GM18520 (cell line): ENCODE measurements around the gene C20orf204.

Experiments
- ATAC-seq: cut with Tn5 transposase; IDR thresholded peaks from one replicate; pipeline ENCODE4 v1.9.1; 2021; ENCODE audit not compliant: unreplicated experiment

C20orf204 gene

DNA sequence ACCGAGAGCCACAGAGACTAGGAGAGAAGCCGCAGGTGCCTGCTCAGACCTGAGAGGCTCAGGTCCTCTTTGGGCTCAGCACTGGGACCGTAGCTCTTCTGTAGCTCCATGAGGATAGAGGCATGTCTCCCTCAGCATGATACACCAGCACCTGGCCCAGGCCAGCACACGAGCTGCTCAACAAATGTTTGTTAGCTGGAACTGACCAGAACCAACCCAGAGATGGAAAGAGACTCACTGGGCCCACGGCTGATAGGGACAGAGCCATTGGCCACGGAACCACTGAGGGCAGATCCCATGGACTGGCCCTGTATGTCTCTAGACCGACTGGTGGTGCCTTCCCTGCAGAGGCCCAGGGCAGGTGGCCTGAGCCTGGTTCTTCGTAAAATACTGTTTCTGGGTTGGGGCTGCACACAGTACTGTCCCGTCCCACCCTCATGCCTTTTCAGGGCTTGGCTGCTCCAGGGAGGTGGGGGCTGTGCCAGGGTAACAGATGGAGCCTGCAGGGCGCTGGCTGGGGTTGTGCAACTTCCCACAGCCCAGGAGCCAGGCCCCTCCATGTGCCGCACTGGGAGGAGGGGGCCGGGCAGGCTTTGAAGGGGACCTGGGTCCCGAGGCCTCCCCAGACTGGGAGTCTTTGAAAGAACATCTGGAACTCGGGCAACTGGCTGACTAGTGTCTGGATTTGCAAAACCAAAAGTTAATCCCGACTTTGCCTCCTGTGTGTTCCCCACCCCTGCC, 5.2 kb downstream of the C20orf204 start:
- ATAC-seq: no peak

DNA sequence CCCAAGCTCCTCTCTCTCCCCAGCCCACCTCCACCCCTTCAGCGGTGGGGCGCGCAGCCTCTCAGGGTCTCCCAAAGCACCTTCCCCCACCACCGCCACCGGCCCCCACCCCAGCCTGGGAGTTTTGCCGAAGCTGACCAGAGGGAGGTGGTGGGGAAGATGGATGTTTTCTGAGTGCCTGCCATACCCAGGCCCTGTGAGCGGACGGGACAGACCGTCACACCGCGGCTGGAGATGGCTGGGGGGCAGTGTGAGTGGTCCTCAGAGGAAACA, 5.7 kb downstream of the C20orf204 start:
- ATAC-seq: no peak

DNA sequence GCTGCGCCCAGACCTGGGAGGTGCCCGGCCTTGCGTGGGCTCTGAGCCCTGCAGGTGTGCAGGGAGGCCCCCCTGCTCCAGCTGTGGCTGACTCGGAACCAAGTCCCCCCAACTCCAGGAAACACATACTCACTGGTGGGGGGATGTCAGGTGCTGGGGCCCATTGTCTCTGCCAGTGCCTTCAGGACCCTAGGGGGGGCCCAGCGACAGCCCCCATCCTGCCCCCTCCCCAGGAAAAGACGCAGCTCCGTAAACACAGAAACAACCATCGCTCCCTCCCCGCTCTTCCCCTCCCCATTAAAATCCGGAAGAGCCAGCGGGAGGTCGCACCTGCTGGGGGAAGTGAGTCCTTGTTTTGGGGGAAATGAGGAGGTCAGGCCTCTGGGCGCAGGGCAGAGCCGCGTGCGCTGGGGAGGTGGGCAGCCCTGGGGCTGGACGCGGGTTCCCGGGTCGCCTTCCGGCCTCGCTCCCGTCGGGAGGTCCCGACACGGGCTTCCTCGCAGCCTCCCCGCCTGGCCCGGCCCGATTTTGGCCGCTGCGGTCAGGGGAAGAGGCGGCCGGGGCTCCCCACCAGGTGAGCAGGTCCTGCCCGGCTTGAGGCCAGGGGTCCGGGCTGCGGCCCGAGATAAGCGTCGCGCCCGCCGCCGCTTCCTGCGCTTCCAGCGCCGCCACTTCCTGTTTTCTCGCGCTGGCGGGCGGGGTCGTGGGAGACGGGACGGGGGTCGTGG, 6.2 kb downstream of the C20orf204 start:
- ATAC-seq: no peak

DNA sequence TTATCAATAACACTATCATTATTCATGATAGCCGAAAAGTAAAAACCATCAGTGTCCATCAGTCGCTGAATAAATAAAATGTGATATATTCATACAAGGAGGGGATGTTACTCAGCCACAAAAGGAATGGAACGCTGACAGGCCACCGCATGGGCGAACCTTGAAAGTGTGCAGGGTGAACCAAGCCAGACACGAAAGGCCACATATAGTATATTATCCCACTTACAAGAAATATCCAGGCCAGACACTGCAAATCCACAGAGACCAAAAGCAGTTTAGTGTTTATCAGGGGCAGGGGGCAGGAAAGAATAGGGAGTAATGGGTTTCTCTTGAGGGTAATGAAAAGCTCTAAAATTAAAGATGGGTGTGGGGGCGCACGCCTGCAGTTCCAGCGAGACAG, 7.8 kb downstream of the C20orf204 start:
- no peak for ATAC-seq

DNA sequence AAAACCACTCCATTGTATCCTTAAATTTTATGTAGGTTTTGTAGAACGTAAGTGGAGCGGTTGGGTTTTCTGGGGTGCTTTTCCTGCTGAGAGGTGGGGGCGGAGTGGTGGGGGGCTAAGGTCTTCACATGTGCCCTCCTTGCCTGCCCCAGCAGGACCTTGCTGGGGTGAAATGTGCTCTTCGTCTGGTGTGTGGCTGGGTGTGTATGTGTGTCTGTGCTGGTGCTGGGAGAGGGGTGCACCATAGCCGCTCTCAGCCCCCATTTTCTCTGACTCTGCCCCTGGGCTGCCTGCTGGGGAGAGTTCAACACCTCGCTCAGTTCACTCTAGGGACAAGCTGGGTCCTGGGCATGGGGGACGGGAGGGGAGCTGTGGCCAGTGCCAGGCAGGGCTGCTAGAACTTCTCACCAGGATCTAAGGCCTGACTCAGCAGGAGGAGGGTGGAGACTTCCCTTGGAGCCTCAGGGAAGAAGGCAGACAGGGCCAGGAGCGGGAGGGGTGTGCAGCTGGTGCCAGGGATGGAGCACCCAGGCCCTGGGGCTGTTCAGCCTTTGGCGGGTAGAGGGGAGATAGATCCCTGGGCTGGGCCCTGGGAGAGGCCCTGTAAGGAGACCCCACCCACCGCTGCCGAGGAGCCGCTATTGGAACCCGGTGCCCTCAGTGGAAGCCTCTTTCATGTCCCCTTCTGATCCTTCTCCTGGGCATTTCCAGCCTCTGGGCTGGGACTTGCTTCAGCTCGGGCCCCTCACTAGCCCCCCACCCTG, 8.7 kb downstream of the C20orf204 start:
- ATAC-seq: no peak

DNA sequence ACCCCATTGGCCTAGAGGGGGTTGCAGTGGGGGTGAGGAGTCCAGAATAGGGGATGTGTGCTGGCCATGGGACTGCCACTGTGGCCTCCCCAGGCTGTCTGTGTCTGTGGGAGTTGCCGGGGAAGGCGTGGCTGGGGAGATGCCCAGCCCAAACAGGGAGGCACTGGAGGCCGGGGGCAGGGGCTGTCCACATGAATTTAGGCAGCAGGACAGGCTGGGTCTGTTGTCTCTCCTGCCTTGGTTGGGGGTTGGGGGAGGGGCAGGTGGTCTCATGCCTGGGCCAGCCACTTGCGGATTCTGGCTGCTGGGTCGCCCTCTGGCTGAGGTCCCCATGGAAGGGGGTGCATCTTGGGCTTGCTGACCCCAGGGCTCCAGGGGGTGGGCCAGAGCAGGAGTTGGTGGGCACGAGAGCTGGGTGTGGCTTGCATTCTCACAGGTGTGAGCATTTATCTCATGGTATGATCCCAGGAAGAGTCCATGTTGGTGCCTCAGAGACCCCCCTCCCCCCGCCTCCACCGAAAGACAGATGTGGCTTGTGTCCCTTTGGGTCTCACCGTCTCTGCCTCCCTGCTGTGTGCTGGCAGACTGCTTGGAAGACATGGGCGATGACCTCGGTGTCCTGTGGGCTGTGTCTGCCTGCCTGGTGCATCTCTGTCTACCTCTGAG, 9.5 kb downstream of the C20orf204 start:
- ATAC-seq: no peak

DNA sequence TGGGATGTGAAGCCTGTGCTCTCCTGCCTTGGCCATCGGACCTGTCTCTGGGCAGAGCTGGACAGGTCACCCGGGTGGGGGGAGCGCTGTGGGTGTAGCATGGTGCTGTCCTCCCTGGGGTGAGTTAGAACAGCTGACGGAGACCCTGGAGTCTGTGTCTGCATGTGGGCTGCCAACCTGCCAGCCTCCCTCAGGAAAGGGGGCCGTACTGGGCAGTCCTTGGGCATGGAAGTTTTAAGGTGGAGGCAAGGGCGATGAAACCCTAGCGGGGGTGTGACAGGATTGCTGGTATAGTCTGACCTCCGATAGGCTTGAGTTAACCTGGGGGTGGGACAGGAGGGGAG, 11.0 kb downstream of the C20orf204 start:
- ATAC-seq: no peak

DNA sequence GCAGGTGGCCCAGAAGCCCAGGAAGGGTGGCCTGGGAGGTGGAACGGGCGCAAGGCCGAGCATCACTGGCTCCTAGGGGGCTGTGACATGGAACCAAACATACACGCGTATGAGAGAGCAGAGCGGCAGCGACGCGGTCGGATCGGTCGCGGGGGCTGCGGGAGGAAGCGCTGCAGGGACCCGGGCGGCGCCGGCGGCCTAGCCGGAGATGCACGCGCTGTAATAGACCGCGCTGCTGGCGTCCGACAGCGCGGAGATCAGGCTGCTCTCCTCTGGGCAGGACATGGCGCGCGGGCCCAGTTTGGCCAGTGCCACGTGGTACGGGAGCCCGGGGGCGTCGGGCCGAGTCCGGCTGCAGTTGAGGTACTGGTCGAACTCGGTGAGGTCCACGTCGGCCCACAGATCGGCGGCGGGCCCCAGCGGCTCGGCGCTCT, 12.0 kb downstream of the C20orf204 start:
- no peak for ATAC-seq

DNA sequence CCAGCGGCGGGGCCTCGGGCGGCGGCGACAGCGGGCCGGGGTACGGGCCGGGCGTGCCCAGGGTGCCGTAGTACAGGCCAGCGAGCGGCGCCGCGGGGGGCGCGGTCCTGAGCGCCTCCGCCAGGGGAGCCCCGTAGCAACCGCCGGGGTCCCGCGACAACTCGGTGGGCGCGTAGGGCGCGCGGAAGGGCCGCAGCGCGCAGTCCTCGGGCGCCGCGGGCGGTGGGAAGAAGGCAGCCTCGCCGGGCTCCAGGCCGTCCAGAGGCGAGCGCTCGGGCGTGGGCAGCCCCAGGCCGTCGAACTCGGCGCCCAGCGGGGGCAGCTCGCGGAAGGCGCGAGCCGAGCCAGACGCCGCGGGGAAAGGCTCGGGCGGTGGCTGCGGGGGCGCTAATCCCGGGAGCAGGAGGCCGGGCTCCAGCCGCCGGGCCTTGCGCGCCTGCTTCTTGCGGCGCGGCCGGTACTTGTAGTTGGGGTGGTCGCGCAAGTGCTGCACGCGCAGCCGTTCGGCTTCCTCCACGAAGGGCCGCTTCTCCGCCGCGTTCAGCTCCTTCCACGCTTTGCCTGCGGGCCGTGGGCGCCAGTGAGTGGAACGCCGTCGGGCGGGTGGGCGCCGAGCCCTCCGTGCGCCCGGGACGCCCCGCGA, 12.5 kb downstream of the C20orf204 start:
- ATAC-seq: no peak

DNA sequence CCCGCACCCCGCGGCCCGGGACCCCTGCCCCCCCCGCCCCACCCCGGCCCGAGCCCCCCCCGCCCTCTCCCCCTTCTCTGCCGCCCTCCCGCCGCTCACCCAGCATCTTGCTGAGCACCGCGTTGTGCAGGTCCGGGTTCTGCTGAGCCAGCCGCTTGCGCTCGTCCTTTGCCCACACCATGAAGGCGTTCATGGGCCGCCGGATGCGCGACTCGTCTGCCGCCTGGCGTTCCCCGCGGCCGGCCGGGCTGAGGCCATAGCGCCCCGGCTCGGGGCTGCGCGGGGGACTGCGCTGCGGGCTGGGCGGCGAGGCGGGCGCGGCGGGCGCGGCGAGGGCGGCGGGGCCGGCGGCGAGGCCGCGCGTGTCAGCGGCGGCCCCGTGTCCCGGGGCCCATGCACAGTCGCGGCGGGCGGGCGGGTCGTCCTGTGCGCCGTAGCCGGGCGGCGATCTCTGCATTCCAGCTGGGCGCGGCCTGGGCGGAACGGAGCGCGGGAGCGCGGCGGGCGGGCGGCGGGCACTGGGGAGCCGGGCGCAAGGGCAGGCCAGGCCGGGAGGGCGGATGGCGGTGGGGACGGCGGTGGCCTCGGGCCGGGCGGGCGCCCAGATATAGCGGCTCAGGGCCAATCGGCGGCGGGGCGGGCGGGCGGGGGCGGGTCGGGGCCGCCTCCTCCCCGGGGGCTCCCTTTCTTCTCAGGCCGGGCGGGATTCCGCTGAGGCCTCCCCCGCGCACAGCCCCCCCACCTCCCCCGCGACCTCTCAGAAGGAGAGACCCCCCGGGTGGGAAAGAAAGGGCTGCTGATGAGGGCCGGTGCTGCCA, 13.3 kb downstream of the C20orf204 start, which contains the start of gene SOX18:
SOX18 (minus strand) TSS at position 580 of the 818 bp plus-strand sequence; CDS start at position 457, 123 bp downstream.
- ATAC-seq: no peak

DNA sequence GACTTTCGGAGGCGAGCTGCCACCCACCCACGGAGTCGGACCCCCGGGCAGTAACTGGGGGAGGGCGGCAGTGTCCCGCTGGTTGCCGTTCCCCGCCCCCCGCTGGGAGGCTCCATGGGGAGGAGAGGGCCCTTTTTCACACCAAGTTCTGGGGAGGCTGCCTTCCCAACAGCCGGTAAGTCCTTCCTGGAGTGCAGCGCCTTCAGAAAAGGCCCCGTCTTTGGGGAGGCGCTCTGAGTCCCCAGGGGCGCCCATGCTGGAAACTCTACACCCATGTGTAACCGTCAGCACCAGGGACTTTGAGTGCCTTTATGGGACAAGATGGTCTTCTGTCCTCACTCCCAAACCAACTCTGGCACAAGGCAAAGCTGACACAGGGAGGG, 13.9 kb downstream of the C20orf204 start:
- no peak for ATAC-seq

DNA sequence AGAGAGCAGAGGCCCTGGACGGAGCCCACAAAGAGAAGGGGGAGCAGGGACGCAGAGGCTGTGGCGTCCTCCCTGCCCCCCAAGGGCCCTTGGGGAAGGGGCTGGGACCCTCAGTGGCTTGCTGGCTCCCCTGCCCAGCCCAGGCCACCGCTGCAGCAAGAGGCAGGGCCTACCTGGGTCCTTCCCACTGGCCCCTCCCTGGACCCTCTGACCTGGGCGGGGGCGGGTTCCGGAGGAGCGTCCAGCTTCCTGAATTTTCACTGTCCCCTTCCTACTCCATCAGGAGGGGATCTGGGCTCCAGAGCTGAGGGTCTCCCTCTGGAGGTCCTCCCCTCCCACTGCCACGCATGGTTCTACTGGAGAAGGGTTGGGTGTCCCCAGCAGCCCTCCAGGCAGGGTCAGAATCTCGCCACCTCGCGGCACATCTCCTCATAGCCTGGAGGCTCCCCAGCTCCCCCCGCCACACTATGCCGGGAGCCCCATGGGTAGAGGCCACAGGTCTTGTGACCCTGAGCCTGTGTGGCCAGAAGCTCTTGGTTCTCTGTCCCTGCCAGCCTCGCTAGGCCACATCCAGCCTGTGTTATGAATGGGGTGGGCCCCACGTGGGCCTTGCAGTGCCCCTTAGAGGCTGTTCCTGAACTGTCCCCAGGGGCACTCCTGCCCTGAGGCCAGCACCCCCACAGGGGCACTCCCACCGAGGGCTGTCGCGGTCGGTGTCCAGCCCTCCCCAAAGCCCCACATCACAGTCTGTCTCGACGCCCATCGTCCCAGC, 14.5 kb downstream of the C20orf204 start:
- no peak for ATAC-seq

DNA sequence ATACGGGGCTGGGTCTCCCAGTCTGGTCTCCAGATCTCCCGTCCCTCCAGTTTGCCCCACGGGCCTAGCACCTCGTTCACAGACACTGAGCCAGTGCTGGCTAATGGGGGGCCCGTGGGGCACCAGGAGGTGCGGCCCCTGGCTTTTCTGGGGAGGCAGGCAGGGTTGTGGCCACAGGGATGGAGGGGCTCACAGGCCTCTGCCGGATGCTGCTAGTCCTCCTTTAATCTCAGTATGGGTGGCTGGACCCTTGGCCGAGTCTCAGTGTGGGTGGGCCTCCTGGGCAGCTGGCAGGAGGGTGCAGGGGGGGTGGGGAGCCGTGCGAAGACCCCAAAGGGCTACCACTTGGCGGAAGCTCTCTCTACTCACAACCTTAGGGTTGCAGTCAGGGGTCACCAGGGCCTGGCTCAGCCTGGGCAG, 15.1 kb downstream of the C20orf204 start:
- ATAC-seq: no peak

DNA sequence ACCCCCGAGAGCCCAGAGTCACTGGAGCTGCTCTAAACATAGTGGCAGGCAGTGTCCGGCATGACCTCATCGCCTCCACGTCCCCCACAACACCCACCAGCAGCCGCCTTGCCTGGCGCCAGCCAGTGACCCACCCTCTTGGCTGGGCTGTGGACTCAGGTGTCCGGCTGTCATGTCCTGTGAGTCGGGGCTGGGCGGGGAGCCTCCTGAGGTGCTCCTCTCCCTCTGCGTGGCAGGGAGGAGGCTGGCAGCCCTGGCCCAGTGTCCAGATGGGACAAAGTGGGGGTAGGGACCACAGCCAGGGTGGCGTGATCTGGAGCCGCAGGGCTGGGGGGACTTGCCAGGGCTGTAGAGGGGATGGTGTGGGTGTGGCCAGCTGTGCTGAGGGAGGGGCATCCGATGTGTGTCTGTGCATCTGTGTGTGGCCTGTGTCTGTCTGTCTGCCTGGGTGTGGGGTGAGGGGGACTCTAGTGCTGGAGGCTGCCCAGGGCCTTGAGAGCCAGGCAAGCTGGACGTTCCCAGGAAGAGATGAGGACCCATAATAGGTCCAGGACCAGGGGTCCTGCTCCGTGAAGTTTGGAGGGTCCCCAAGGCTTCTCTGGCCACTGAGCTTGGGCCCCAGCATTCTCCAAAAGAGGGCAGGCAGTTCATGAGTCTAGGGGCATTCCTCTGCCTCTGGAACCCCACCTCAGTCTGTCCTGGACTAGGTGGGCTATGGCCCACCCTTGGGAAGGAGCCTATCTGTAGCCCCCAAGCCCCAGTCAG, 15.8 kb downstream of the C20orf204 start:
- no peak for ATAC-seq

DNA sequence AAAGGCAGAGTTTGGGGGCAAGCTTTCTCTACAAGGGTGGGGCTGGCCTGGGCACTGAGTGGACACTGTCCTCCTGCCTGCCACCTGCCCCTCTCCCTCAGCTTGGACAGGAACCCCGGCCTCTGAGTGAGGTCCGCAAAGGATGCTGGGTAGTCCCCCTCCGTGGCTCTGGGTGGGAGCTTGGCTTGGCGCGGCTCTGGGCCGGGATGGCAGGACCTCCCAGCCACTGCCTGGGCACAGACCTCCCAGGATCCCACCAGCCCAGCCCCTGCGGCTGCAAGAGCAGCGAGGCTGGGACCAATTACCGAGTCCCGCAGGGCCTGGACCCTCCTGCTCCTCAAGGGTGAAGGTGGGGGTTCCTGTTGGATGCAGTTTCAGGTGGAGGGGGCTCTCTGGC, 16.3 kb downstream of the C20orf204 start:
- no peak for ATAC-seq

DNA sequence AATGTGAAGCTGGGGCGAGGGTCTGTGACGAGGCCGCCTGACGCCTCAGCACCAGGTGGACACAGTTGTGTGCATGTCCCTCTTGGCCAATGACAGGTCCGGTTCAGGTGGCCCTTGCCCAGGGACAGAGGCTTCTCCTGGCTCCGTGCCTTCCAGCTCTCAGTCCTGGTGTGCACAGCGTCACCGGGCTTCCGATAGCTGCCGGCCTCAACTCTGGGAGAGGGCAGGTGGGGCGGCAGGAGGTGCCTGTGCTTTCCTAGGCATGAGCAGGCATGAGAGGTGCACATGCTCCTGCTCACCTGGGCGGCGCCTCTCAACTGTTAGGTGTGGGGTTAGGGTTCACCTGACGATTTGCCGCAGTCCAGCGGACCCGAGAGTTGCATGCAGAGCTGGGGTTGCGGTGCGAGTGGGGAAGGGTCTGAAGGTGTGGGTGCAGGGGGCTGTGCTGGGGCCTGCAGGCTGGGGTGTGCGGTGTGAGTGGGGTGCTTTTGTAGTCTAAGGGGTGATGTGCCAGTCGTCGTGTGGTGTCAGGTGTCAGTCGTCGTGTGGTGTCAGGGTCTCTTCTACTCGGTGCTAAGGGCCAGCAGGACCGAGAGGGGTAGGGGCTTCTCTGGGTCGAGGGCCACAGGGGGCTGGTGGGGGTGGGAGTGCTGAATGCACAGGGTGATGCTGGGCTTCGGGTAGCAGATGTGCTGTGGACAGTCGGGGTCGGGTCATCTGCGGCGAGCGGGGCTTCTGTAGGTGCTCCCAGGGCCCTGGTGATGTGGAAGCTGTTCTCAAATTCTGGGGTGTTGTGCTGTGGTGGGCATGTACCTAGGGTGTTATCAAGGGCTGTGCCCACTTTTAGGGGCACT, 17.2 kb downstream of the C20orf204 start:
- ATAC-seq: no peak

DNA sequence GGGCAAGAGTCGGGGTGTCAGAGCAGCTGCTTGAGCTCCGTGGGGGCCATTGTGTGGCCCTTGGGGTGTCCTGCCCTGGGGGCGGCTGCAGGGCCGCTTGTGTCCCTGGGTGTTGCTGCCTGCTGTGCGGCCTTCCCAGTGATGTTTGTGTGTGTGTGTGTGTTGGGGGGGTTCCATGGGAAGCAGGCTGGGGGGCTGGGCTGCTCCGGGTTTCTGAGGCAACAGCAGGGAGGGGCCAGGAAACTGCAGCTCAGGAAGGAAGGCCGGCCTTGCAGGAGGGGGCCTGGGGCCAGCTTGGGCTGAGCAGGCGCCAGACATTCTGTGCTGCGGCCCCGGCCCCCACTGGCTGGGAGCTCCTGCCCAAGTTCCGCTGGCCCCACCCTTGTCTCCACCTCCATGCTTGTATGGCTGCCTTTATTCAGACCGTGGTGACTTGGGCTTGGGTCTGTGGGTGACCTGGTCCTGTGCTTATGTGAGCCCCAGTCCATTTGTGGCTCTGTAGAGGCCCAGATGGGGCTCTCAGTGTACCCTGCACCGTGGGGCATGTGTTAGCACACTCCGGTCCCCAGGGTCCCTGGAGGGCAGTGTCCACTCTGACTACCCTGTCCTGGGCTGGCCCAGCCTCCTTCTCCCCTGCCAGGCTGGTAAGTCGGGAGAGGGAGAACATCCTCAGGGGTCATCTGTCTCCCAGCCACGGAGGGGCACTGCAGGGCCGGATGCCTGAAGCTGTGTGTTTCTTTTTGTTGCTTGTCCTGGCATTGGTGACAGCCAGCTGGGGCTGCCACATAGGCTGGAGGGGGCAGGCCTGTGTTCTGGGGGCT, 18.1 kb downstream of the C20orf204 start:
- ATAC-seq: no peak
